ENCODE measurements around the gene MEIKIN. TPM values are rescaled to one million over a fixed set of nuclear protein-coding genes. Genes with fewer than 3 reads are reported as not detected.

MEIKIN gene
- total and polyA plus RNA-seq, 2 experiments from 2014 or later = not detected

- H3K27me3 Mint-ChIP-seq (ENCODE audit: insufficient read depth, low read depth, poor library complexity) = peaks cover 2% of the 10 kb centered on the region
- no peaks in the 10 kb centered on the region; the same call in 2 of the 3 replicates for H3K36me3 Mint-ChIP-seq (ENCODE audit: low read depth)
- no peak overlapping the region for H3K27ac Mint-ChIP-seq
- H3K9me3 Mint-ChIP-seq = no peaks in the 10 kb centered on the region
- Histone ChIP-seq H3K4me2 (no peak overlapping the region), H3K4me1 (ENCODE audit: insufficient read depth) (peaks cover 9% of the 10 kb centered on the region; the same call in 1 of the 2 replicates), H3K79me2 (replicated peaks; ENCODE audit: insufficient read depth) (no peaks in the 10 kb centered on the region), H3K9me2 (ENCODE audit: insufficient read depth) (no peaks in the 10 kb centered on the region), H2AFZ (no peak overlapping the region), H3K4me3 (no peak overlapping the region), H3F3A (replicated peaks; ENCODE audit: low read depth) (no peaks in the 10 kb centered on the region), H3K27me3 (ENCODE audit: insufficient read depth) (no peaks in the 10 kb centered on the region), H4K20me1 (replicated peaks; ENCODE audit: insufficient read depth) (no peaks in the 10 kb centered on the region), H3K36me3 (ENCODE audit: insufficient read depth) (no peaks in the 10 kb centered on the region), H3K27ac (ENCODE audit: low read depth) (no peak overlapping the region)
- TF ChIP-seq ZNF331 (CRISPR knock-in tag; IDR thresholded peaks at IDR 0.05; ENCODE audit: low read depth) = no peak
- TF ChIP-seq STAT1 (IDR thresholded peaks at IDR 0.05; ENCODE audit: unreplicated experiment) = no peak
- no peak for TF ChIP-seq ZNF462 (CRISPR knock-in tag; IDR thresholded peaks at IDR 0.05)
- TF ChIP-seq EZH2 (IDR thresholded peaks at IDR 0.05; ENCODE audit: low read depth, unreplicated experiment) = no peak
- TF ChIP-seq POLR2AphosphoS5 (IDR thresholded peaks at IDR 0.05; ENCODE audit: low read depth) = no peak
- no peak for TF ChIP-seq ETS1 (IDR thresholded peaks at IDR 0.05)
- no peak for TF ChIP-seq REST (IDR thresholded peaks at IDR 0.05; ENCODE audit: unreplicated experiment)
- no peak for TF ChIP-seq CTCF (conservative IDR thresholded peaks at IDR 0.05; ENCODE audit: low read depth in 2 of 2)
- no peak for TF ChIP-seq ZNF114 (CRISPR knock-in tag; IDR thresholded peaks at IDR 0.05)
- TF ChIP-seq EZH2phosphoT487 (IDR thresholded peaks at IDR 0.05; ENCODE audit: unreplicated experiment) = no peak
- TF ChIP-seq NANOG (IDR thresholded peaks at IDR 0.05; ENCODE audit: borderline replicate concordance) = no peak
- TF ChIP-seq CREB1 (CRISPR knock-in tag; IDR thresholded peaks at IDR 0.05; ENCODE audit: low read depth) = no peak
- TF ChIP-seq JUNB (IDR thresholded peaks at IDR 0.05; ENCODE audit: unreplicated experiment) = no peak
- no peak for ATAC-seq
- no peak for DNase-seq (ENCODE audit: low spot score)
- H3K4me1 Mint-ChIP-seq = peaks cover 12% of the 10 kb centered on the region
- H3K4me3 Mint-ChIP-seq = no peak overlapping the region
These were observed 31.1 kb upstream of the MEIKIN start for GRCh38 chr5:131976414-131977211.
